Measurements from ENCODE around the gene ASIC1.
A peak's percentile ranks its signal among the peaks of the same experiment; 100 is the strongest.
"Not testable (repeated sequence)": the region's sequence is repeated elsewhere in the genome, so short reads cannot be mapped to it uniquely, and the experiment has no call there.

The ASIC1 gene

GRCh38 chr12:50079771-50080170 lies 22.4 kb downstream of the ASIC1 start:
- FAIRE-seq (no peak), DNase-seq (ENCODE audit: insufficient read length) (no peak)
- TF ChIP-seq TAF1 (IDR thresholded peaks at IDR 0.05; ENCODE audit: borderline replicate concordance, low read depth, low read length) = no peak
- no peak for TF ChIP-seq POLR2A (IDR thresholded peaks at IDR 0.05; ENCODE audit: low read depth, low read length)
- TF ChIP-seq POLR2AphosphoS5 (IDR thresholded peaks at IDR 0.05; ENCODE audit: low read depth, low read length) = no peak

- FAIRE-seq = no peak
- DNase-seq (ENCODE audit: insufficient read length) = no peak
- TF ChIP-seq TAF1 (IDR thresholded peaks at IDR 0.05; ENCODE audit: borderline replicate concordance, low read depth, low read length) = no peak
- no peak for TF ChIP-seq POLR2A (IDR thresholded peaks at IDR 0.05; ENCODE audit: low read depth, low read length)
- TF ChIP-seq POLR2AphosphoS5 (IDR thresholded peaks at IDR 0.05; ENCODE audit: low read depth, low read length) = no peak
Measured at GRCh38 chr12:50081096-50081808, 23.9 kb downstream of the ASIC1 start.

GRCh38 chr12:50082644-50083043 lies 25.2 kb downstream of the ASIC1 start:
- FAIRE-seq = no peak
- TF ChIP-seq POLR2AphosphoS5 (IDR thresholded peaks at IDR 0.05; ENCODE audit: low read depth, low read length) (no peak), TAF1 (IDR thresholded peaks at IDR 0.05; ENCODE audit: borderline replicate concordance, low read depth, low read length) (no peak), POLR2A (IDR thresholded peaks at IDR 0.05; ENCODE audit: low read depth, low read length) (no peak)
- DNase-seq (ENCODE audit: insufficient read length) = no peak

GRCh38 chr12:50083301-50083700 lies 25.9 kb downstream of the ASIC1 start:
- FAIRE-seq = no peak
- DNase-seq (ENCODE audit: insufficient read length) = no peak

GRCh38 chr12:50084409-50084774 lies 27.0 kb downstream of the ASIC1 start:
- not testable (repeated sequence) for FAIRE-seq; DNase-seq (ENCODE audit: insufficient read length)

More at GRCh38 chr12:50083301-50083700, 25.9 kb downstream of the ASIC1 start:
- TF ChIP-seq POLR2A (IDR thresholded peaks at IDR 0.05; ENCODE audit: low read depth, low read length) = no peak
- no peak for TF ChIP-seq TAF1 (IDR thresholded peaks at IDR 0.05; ENCODE audit: borderline replicate concordance, low read depth, low read length)
- no peak for TF ChIP-seq POLR2AphosphoS5 (IDR thresholded peaks at IDR 0.05; ENCODE audit: low read depth, low read length)

GRCh38 chr12:50084775-50085614 lies 27.6 kb downstream of the ASIC1 start, which contains the start of gene SMARCD1:
SMARCD1 (plus strand) TSS chr12:50085342; CDS start chr12:50085370, 28 bp downstream.
- DNase-seq (ENCODE audit: insufficient read length) = peak; percentile 90
- FAIRE-seq = peak; percentile 92
- TF ChIP-seq POLR2AphosphoS5 (IDR thresholded peaks at IDR 0.05; ENCODE audit: low read depth, low read length) (peak; percentile 64; the same call in 1 of the 2 replicates), TAF1 (IDR thresholded peaks at IDR 0.05; ENCODE audit: borderline replicate concordance, low read depth, low read length) (peak; percentile 64; the same call in 1 of the 2 replicates), POLR2A (IDR thresholded peaks at IDR 0.05; ENCODE audit: low read depth, low read length) (peak; percentile 48; the same call in 1 of the 2 replicates)

GRCh38 chr12:50085615-50086072 lies 28.2 kb downstream of the ASIC1 start:
- FAIRE-seq (no peak), DNase-seq (ENCODE audit: insufficient read length) (no peak)
- TF ChIP-seq POLR2A (IDR thresholded peaks at IDR 0.05; ENCODE audit: low read depth, low read length) (no peak), POLR2AphosphoS5 (IDR thresholded peaks at IDR 0.05; ENCODE audit: low read depth, low read length) (no peak)

GRCh38 chr12:50086148-50086547 lies 28.8 kb downstream of the ASIC1 start:
- FAIRE-seq (no peak), DNase-seq (ENCODE audit: insufficient read length) (no peak)
- TF ChIP-seq POLR2AphosphoS5 (IDR thresholded peaks at IDR 0.05; ENCODE audit: low read depth, low read length) (no peak), POLR2A (IDR thresholded peaks at IDR 0.05; ENCODE audit: low read depth, low read length) (no peak), TAF1 (IDR thresholded peaks at IDR 0.05; ENCODE audit: borderline replicate concordance, low read depth, low read length) (no peak)

- DNase-seq (ENCODE audit: insufficient read length) (no peak), FAIRE-seq (no peak)
- TF ChIP-seq POLR2A (IDR thresholded peaks at IDR 0.05; ENCODE audit: low read depth, low read length) (no peak), TAF1 (IDR thresholded peaks at IDR 0.05; ENCODE audit: borderline replicate concordance, low read depth, low read length) (no peak), POLR2AphosphoS5 (IDR thresholded peaks at IDR 0.05; ENCODE audit: low read depth, low read length) (no peak)
Measured at GRCh38 chr12:50087151-50087550, 29.8 kb downstream of the ASIC1 start.

- no peak for TF ChIP-seq TAF1 (IDR thresholded peaks at IDR 0.05; ENCODE audit: borderline replicate concordance, low read depth, low read length)
- no peak for FAIRE-seq
- DNase-seq (ENCODE audit: insufficient read length) = no peak
Measured at GRCh38 chr12:50087995-50088394, 30.6 kb downstream of the ASIC1 start.

GRCh38 chr12:50088577-50089335 lies 31.4 kb downstream of the ASIC1 start:
- DNase-seq (ENCODE audit: insufficient read length) (no peak), FAIRE-seq (no peak)
- TF ChIP-seq POLR2A (IDR thresholded peaks at IDR 0.05; ENCODE audit: low read depth, low read length) (no peak), POLR2AphosphoS5 (IDR thresholded peaks at IDR 0.05; ENCODE audit: low read depth, low read length) (no peak), TAF1 (IDR thresholded peaks at IDR 0.05; ENCODE audit: borderline replicate concordance, low read depth, low read length) (no peak)

All from GM12892 (cell line).